Stimulated activated CD4-positive, alpha-beta T cell treated with anti-CD3 and anti-CD28 coated beads, Interleukin-4, amount 100 ng/mL, for 4 hours (primary cell): Measurements from ENCODE around the gene CABCOCO1.
"Not testable (repeated sequence)": the region's sequence is repeated elsewhere in the genome, so short reads cannot be mapped to it uniquely, and the experiment has no call there.

Experiments
- DNase-seq, 2 experiments: peaks; one replicate each; pipeline ENCODE4 v3.0.0-alpha.2; 2020

CABCOCO1 gene

GRCh38 chr10:61643316-61643751 lies 19.4 kb upstream of the CABCOCO1 start:
- DNase-seq: no peak

DNA sequence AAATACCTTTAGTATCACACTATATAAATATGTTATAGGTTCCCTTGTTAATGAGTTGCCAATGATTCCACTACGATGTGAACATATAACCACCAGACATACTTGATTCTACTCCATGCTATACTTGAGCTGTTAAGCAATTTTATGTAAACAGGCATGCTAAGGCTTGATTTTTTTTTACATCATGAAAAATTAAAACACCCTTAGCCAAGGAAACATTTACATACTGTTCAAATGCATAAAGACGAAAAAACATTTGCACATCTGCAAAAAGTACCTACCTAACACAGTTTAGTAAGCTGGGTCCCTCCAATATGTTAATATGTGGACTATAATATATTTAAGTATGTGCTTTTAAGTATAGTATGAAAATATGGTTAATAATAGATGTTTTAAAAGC lies 9.0 kb upstream of the CABCOCO1 start:
- DNase-seq: no peak

GRCh38 chr10:61655335-61655851 lies 7.3 kb upstream of the CABCOCO1 start:
- DNase-seq: no peak

DNA sequence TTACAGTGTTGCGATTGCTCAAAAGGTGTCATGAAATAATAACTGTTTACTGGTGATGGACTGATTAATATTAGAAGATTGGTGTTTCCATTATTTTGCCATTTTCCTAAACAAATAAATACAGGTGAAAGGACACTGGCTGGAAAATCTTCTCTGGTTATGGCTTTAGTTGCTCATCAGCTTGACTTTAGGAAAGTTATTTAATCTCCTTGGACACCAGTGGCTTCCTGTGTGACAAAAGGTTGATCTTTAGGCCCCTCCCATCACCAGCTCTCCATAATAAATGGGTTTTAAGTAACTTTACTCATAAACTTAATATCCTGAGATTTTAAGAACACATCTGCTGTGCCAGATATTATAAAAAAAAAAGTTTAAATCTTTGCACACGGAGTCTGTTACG lies 737 bp downstream of the CABCOCO1 start:
- no peak for DNase-seq

DNA sequence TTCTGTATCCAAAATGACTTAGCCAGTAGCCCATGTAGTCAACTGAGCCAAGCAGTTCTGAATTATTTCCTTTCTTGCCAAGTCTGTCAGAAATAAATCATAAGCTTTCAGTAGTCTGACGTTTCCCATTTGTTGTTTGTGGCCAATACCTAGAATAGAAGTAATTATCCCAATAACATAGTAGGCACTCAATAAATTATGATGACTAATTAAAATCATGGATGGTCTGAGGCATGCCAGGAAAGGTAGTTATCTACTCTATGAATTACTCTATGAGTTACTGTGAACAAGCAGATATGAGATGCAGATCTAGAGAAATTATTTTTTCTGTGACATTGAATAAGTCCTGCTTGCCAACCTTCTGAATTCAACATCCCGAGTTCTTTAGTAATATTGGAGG lies 2.3 kb downstream of the CABCOCO1 start:
- no peak for DNase-seq

- no peak for DNase-seq
Measured at GRCh38 chr10:61669161-61669725, 6.5 kb downstream of the CABCOCO1 start.

DNA sequence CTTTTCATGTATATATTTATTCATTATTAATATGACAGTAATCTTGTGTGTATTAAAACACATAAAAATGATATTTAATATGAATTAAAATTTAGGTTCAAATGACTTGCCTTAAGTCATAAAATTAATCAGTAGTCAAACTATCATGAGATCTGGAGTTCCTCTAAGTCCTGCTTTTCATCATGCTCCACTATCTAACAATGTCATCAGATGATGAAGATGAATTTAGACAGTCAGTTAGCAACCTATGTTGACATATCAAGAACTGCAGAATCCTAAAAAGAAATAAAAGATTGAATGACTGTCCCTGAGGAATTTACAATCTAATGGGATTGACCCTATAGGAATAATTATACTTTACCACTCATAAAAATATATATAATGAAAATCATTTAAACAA lies 7.1 kb downstream of the CABCOCO1 start:
- no peak for DNase-seq

GRCh38 chr10:61673360-61673759 lies 10.6 kb downstream of the CABCOCO1 start:
- DNase-seq: no peak

DNA sequence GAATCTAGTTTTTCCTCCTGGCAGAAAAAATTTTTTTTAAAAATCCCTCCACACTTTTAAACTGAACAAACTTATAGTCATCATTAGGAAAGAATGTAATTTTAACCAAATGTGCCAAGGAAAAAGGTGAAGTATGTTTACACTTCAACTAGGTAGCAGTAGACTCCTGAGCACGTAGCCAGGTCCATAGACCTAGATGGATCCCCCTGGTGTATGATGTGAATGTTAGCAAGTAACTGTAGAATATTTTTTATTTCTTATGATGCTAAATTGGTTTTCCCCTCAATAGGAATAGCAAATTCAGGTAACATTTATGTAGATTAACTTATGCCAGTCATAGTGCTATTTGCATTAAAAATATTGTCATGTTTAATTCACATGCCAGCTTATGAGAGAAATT lies 19.6 kb downstream of the CABCOCO1 start:
- DNase-seq: no peak

GRCh38 chr10:61683319-61683718 lies 20.6 kb downstream of the CABCOCO1 start:
- DNase-seq: no peak

DNA sequence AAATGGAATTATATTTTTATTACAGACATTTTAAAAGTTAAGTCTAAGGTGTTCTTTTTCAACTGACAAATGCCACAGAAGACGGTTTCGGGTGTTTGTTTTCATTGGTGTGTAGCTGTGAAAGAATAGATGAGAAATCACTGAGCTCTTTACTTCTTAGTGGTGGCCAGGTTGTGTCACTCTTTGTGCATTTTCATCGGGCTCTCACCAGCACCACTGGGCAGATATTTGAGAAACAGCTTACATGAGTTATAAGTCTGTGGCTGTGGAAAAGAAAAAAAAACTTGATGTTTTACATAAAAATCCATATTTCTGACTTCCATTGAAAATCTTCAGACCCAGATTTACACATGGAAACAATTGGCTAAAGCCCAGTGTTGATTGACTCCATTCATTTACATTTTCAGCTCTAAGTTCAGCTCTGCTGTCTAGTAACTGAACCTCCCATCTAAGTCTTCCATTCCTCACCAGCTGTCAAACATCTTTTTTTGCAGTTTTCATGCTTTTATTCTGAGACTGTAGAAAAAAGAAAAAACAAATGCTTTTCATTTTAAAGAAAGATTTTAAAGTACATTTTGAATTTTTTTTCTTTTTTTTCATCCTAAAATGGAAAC lies 22.3 kb downstream of the CABCOCO1 start:
- DNase-seq: no peak

- no peak for DNase-seq
Measured at GRCh38 chr10:61688551-61689308, 26.0 kb downstream of the CABCOCO1 start.

GRCh38 chr10:61691667-61692066 lies 28.9 kb downstream of the CABCOCO1 start:
- not testable (repeated sequence) for DNase-seq

- no peak for DNase-seq
Measured at GRCh38 chr10:61692447-61693010, 29.8 kb downstream of the CABCOCO1 start.

DNA sequence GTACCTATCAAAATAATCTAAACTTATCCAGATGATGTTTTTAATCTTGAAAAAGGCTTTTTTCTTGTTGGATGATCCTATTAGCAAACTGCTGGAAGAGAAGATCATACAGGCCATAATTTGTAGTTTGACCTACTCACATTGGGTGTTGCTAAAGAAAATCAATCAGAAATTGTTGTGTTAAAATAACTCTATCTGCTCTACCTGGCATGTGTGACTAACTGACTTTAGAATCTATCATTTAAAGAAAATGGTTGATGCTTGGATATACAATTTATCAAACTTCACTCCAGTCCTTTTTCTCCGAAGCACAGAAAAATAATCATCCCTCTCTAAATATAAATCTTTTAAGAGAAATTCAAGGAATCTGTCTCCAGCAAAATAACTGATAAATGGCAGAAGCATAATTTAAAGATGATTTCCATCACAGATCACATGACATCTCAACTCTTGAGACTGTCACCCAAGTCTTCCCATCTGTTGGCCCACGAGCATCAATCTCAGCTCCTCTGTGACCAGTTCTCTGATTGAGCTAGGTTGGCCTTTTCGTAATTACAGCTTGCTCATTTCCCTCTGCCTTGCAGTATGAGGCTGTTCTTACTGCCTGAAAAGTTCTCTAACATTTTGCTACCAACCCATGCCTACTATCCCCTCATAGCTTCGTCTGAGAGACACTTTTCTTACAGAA lies 36.4 kb downstream of the CABCOCO1 start:
- no peak for DNase-seq

GRCh38 chr10:61701055-61701705 lies 38.5 kb downstream of the CABCOCO1 start:
- DNase-seq: no peak

- DNase-seq: no peak
Measured at GRCh38 chr10:61701706-61702105, 39.0 kb downstream of the CABCOCO1 start.

GRCh38 chr10:61702584-61702983 lies 39.9 kb downstream of the CABCOCO1 start:
- no peak for DNase-seq

DNA sequence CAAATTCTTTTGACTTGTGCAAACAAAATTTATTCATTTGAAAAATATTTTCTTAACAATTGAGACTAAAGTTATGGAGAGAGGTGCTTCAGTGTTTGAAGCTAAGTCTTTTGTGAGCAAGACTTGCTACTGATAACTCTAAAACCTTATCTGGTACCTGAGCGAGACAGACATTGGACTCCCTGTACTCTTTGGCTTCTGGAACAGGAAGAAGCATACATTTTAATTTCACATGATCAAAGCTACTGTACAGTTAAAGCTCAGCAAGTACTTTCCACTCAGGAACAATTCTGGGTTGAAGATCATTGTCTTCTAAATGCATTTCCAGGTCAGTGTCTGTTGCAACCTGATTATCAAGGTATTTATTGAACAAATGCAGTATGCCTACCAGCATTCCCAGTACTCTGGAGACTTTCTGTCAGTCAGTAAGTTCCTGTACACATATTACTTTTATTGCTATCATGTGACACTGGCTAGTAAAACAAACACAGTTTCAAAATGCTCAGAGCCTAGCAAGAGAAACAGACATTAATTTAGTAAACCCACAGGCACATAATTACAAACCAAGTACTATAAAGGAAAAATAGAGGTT lies 42.4 kb downstream of the CABCOCO1 start:
- no peak for DNase-seq

GRCh38 chr10:61708846-61709245 lies 46.1 kb downstream of the CABCOCO1 start:
- no peak for DNase-seq

DNA sequence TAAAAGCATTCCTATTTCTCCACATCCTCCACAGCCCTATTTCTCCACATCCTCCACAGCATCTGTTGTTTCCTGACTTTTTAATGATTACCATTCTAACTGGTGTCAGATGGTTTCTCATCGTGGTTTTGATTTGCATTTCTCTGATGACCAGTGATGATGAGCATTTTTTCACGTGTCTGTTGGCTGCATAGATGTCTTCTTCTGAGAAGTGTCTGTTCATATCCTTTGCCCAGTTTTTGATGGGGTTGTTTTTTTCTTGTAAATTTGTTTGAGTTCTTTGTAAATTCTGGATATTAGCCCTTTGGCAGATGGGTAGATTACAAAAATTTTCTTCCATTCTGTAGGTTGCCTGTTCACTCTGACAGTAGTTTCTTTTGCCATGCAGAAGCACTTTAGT lies 49.4 kb downstream of the CABCOCO1 start:
- not testable (repeated sequence) for DNase-seq

DNA sequence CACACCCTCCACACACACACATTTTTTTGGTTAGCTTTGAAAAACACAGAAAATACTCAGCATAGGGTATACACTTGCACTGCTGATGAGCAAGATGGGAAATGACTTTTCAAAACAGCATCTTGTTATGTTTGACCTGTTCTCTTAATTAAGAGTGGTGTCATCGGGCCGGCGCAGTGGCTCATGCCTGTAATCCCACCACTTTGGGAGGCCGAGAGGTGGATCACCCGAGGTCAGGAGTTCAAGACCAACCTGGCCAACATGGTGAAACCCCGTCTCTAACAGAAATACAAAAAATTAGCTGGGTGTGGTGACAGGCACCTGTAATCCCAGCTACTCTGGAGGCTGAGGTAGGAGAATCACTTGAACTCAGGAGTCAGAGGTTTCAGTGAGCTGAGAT lies 56.7 kb downstream of the CABCOCO1 start:
- DNase-seq: not testable (repeated sequence)
